ENCODE results near the gene PTPRM.

The PTPRM gene

DNA sequence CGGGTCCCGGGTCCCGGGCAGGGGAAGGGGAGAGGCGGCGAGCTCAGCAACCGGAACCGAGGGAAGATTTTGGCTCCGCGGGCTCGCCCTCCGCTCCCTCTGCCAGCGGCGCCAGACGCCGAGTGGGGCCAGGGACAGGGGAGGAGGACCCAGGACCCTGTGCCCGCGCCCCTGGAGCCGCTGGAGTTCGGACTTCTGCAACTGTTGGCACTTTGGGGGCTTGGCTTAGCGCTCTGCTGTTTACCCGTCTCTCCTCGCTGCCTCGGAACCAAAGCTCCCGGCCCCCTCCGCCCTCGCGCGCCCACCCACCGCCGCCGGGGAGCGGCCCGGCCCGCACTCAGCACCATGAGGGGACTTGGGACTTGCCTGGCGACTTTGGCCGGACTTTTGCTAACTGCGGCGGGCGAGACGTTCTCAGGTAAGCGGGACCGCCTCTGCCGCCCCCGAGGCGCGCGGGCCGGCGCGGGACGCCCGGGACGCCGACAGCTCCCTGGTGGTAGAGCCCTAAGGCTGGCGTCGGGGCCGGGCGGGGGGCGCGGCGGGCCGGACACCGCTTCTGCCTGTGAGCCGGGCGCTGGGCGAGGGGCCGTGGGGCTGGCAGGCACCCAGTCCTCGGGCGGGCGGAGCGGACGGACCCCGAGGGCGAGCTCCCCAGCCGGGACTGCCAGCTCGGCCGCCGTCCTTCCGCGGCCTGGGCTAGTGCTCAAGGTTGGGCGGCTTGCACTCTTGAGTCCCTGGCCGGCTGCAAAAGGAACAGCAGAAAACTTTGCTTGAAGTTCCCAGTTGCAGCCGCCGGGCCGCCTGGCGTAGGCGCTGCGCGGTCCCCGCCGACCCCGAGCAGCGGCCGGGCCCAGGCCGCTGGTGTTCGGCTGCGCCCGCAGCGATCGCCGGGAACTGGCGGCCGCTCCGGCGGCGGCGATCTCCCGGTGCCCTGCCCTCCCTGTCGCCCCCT lies 634 bp downstream of the PTPRM start:
- DNase-seq (ENCODE audit: low read depth in 3 of 3), result no peak

DNA sequence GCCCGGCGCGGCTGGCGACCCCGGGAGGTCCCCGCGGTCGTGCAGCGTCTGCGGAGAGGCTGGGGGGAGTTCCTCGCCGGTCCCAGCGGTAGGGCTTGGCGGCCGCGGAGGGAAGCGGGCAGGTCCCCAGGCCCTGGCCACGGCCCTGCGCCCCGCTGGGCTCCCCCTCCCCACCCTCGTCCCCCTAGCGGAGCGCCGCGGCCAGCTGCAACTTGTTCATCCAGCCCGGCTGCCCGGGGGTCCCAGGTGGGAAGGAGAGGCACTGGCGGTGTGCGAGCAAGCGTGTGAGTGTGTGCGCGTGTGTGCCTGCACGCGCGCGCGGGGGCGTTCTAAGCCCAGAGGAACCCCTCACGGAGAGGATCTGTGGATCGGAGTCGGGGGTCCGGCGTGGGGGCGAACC lies 1.3 kb downstream of the PTPRM start:
- DNase-seq (ENCODE audit: low read depth in 3 of 3), result no peak

DNA sequence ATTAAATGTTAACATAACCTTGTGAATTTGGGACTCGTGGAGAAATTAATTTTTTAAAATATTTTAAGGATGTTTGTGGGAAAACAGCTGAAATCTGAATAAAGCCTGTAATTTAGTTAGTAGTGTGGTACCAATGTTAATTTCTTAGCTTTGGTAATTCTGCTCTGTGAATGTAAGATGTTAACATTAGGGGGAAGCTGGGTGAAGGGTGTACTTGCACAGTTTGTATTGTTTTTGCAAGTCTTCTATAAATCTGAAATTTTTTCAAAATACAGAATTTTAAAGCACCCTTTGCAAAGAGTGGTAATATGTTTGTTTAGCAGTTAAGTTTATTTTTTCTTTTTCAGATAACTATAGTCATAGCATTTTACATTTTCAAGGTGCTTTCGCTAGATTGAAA lies 4.5 kb downstream of the PTPRM start:
- DNase-seq (ENCODE audit: low read depth in 3 of 3), result no peak

DNA sequence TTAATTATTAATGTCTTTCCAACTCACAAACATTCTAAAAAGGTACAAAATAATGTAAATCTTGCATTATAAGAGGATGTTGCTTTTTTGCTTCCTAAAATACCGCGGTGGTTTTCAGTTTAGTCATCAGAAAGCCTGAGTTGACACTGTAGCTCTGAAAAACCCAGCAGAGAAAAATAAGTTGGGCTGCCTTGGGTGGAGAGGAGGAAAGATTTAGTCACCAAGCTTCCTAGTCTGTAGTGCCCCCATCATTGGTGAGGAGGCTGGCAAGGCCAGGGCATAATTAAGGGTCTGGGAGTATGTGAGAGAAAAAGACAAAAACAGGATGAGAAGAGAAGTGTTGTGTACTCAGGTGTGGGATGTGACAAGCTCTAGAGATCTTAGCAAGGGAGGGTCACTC lies 5.7 kb downstream of the PTPRM start:
- DNase-seq (ENCODE audit: low read depth in 3 of 3), result no peak

GRCh38 chr18:7575465-7576028 lies 8.4 kb downstream of the PTPRM start:
- no peak for DNase-seq (ENCODE audit: low read depth in 3 of 3)

- DNase-seq (ENCODE audit: low read depth in 3 of 3), result no peak
Observed at GRCh38 chr18:7576077-7576476, 9.0 kb downstream of the PTPRM start.

DNA sequence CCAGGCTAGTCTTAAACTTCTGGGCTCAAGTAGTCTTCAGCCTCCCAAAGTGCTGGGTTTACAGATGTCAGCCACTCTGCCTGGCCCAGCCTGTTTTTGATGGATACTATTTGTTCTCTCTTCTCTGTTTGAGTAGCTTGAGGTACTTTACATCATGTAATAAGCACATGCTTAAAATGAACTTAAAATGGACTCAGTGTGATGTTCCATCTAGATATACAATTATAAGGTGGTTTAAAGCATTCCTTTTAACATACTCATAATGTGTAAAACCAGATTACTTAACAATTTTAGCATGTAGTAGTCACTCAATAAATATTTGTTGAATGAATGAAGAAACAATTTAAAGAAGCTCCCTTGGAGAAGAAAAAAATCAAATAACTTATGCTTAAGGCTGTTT lies 9.6 kb downstream of the PTPRM start:
- DNase-seq (ENCODE audit: low read depth in 3 of 3), result no peak

DNA sequence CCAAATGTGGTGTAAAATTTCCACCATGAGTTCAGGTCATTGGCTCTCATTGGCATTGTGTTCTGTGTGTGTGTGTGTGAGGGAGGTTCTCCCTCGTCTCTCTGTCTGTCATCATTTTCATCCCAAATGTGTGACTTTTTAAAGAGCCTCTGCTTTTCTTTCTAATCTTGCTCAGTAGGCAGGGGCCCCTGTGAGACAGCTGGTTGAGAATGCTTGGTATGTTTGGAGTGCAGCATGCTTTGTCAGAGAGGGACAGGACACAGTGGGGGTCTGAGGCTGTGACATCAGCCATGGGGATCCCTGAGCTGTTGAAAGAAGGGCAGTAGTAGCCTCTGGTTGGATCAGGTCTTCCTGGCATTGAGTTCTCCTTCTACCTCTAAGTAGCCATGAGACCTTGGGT lies 10.6 kb downstream of the PTPRM start:
- no peak for DNase-seq (ENCODE audit: low read depth in 3 of 3)

- no peak for DNase-seq (ENCODE audit: low read depth in 3 of 3)
Observed at GRCh38 chr18:7579176-7579917, 12.2 kb downstream of the PTPRM start.

- DNase-seq (ENCODE audit: low read depth in 3 of 3), result no peak
Observed at GRCh38 chr18:7579918-7580542, 12.9 kb downstream of the PTPRM start.

GRCh38 chr18:7584646-7585275 lies 17.6 kb downstream of the PTPRM start:
- DNase-seq (ENCODE audit: low read depth in 3 of 3), result no peak

GRCh38 chr18:7585276-7585670 lies 18.2 kb downstream of the PTPRM start:
- DNase-seq (ENCODE audit: low read depth in 3 of 3), result no peak

- no peak for DNase-seq (ENCODE audit: low read depth in 3 of 3)
Observed at GRCh38 chr18:7586379-7586778, 19.3 kb downstream of the PTPRM start.

GRCh38 chr18:7590826-7591560 lies 23.9 kb downstream of the PTPRM start:
- DNase-seq (ENCODE audit: low read depth in 3 of 3), result no peak

DNA sequence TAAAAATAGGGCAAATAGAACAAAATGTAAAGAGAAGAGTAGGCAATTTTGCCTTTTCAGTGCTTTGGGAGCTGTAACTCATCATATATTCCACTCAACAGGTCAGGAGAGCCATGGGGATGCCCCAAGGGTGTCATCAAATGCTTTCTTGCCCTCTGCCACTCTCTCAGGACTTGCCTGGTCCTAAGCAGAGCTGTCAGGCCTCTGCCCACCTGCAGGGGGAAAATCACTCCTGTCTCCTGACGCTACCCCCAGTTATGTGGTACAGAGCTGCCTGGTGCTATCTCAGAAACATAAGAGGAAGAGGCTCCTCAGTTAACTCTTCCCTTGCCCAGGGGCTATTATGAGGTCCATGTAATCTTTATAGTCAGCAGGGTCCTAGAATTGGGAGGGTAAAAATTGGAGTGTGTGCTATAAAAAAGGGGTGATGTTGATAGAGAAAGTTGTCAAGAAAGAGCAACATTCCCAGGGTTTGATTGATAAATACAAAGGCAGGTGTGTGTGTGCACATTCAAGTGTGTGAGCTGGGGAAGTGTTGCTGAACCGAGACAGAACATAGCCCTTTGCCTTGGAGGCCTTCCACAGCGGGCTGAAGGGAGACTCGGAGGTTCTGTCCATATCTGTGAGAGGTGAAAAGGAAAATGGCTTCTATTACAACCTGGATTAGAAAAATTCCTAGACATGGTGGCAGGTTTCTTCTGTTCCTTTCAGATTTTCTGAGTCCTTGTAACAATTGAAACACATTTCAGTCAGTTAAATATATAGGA lies 25.4 kb downstream of the PTPRM start:
- DNase-seq (ENCODE audit: low read depth in 3 of 3), result no peak

DNA sequence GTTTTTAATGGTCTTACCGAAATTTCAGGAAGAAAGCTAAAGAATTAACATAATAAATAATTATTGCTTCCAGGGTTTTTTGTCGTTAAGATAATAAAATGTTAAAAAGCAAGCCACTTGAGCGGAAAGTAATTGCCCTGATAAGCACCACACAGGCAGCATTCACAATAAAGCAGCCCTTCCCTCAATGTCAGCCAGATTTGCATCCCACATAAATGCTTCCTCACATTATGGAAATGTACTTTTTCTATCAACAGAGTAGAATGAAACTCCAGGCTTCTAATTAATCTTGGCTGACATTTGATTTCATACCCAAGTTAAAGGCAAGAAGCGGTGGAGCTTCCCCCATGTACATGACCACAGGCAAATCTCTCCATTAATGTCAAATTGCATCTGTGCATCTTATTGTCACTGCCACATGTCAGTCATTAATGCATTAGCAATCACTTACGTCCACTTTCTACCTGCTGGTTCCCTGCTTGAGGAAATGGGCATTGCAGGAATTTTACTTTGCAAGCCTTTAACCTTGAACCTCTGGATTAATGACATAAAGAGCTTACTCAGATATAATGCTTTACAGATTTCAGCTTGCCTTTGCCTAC lies 26.2 kb downstream of the PTPRM start:
- no peak for DNase-seq (ENCODE audit: low read depth in 3 of 3)

DNA sequence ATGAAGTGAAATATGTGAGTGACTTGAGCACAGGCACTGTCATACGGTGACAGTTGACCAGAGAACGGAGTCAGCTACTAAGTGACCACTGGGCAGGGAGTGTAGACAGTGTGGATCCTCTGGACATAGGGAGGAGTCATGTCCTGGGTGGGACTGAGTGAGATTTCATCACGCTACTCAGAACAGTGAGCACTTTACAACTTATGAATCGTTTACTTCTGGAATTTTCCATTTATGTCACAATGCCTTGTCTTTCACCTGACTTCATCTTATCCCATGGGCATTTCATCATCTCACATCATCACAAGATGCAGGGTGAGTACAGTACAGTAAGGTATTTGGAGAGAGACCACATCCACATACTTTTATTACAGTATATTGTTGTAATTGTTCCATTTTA lies 29.0 kb downstream of the PTPRM start:
- DNase-seq (ENCODE audit: low read depth in 3 of 3), result no peak

DNA sequence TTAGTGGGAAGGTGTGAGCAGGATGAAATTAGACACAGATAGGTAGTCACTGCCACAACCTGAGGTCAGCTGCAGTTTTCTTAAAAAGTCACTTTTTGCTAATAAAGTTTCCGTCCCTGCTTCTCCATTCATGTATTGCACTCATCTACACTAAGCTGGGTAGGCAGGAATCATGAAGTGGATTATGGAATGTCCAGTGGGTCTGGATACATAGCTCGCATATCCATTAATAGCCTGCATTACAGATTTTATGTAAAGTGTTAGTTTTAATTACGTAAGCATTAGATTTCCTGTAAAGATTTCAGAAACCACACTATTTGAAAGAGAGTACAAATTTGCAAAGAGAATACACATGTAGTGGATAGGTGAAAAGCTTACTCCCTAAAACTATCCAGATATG lies 30.4 kb downstream of the PTPRM start:
- DNase-seq (ENCODE audit: low read depth in 3 of 3), result no peak

- DNase-seq (ENCODE audit: low read depth in 3 of 3), result no peak
Observed at GRCh38 chr18:7598167-7599047, 31.3 kb downstream of the PTPRM start.

Measured in stimulated activated CD4-positive, alpha-beta T cell treated with anti-CD3 and anti-CD28 coated beads, TNF-alpha, amount 100 ng/mL, for 4 hours (primary cell).